PC-3 (cell line): ENCODE data around the gene UBR3.

Source experiments
- CTCF ChIP-seq: fragments of 300-600 bp; sonication (generic); conservative IDR thresholded peaks from 2 replicates; pipeline ENCODE4 v1.5.1; 2017; ENCODE audit warnings: antibody characterized with exemption, low read depth, mild to moderate bottlenecking, low read length
- EZH2phosphoT487 ChIP-seq: fragments of 300-600 bp; sonication (generic); IDR thresholded peaks from 2 replicates; pipeline ENCODE4 v1.6.1; 2018; ENCODE audit warnings: mild to moderate bottlenecking, antibody characterized with exemption, low read length, borderline replicate concordance

GRCh38 chr2:170087413-170087793 lies 260.1 kb downstream of the UBR3 start:
- no peak for TF ChIP-seq CTCF
- no peak for TF ChIP-seq EZH2phosphoT487
